Neuronal stem cell (in vitro differentiated cells): ENCODE data around the gene ALKBH7.
A peak's percentile ranks its signal among the peaks of the same experiment; 100 is the strongest.
"Not testable (repeated sequence)": the region's sequence is repeated elsewhere in the genome, so short reads cannot be mapped to it uniquely, and the experiment has no call there.

Source experiments
- DNase-seq: peaks from one replicate; pipeline ENCODE4 v3.0.0-alpha.2; 2013; ENCODE audit warnings: low spot score
- H2AFZ ChIP-seq: one replicate; pipeline ENCODE4 v1.6.1; 2013; ENCODE audit warnings: mild to moderate bottlenecking, low read length, inconsistent platforms
- H2AK5ac ChIP-seq: 2 replicates; pipeline ENCODE4 v1.6.1; 2013; ENCODE audit warnings: low read depth, mild to moderate bottlenecking, inconsistent platforms, low read length, moderate library complexity, mixed read lengths
- H2BK120ac ChIP-seq: 2 replicates; pipeline ENCODE4 v1.6.1; 2013; ENCODE audit warnings: low read depth, mild to moderate bottlenecking, inconsistent platforms, low read length, moderate library complexity, mixed read lengths
- H2BK12ac ChIP-seq: one replicate; pipeline ENCODE4 v1.6.1; 2013; ENCODE audit warnings: low read length, inconsistent platforms
- H2BK15ac ChIP-seq: 2 replicates; pipeline ENCODE4 v1.6.1; 2013; ENCODE audit warnings: mild to moderate bottlenecking, low read length, inconsistent platforms, mixed read lengths
- H2BK5ac ChIP-seq: one replicate; pipeline ENCODE4 v1.6.1; 2013; ENCODE audit warnings: inconsistent platforms, mild to moderate bottlenecking, low read length, moderate library complexity
- H3K14ac ChIP-seq: one replicate; pipeline ENCODE4 v1.6.1; 2013; ENCODE audit warnings: low read length, inconsistent platforms
- H3K18ac ChIP-seq: 2 replicates; pipeline ENCODE4 v1.6.1; 2013; ENCODE audit warnings: low read length, inconsistent platforms
- H3K23ac ChIP-seq: 2 replicates; pipeline ENCODE4 v1.6.1; 2013; ENCODE audit warnings: low read depth, mild to moderate bottlenecking, mixed read lengths, low read length, inconsistent platforms; ENCODE audit not compliant: poor library complexity
- H3K27ac ChIP-seq: replicated peaks from 3 replicates; pipeline ENCODE4 v1.5.1; 2013; ENCODE audit warnings: low read length, inconsistent platforms
- H3K27me3 ChIP-seq, 3 experiments: 2 replicates each; pipeline ENCODE4 v1.6.1; 2013; ENCODE audit warnings: low read length in 3 of 3, mild to moderate bottlenecking in 2 of 3, inconsistent platforms in 1 of 3, low read depth in 1 of 3, mixed read lengths in 1 of 3, moderate library complexity in 1 of 3; ENCODE audit not compliant: control insufficient read depth in 3 of 3, insufficient read depth in 3 of 3
- H3K36me3 ChIP-seq, 2 donors: replicated peaks in 1 of 2; 2 replicates each; pipeline ENCODE4 v1.6.1; 2013; ENCODE audit warnings: low read length in 2 of 2; ENCODE audit not compliant: control insufficient read depth in 2 of 2, insufficient read depth in 2 of 2
- H3K4ac ChIP-seq: 2 replicates; pipeline ENCODE4 v1.6.1; 2013; ENCODE audit warnings: inconsistent platforms, mild to moderate bottlenecking, low read length, moderate library complexity
- H3K4me1 ChIP-seq, 2 donors: 1 replicate in 1 of 2; 2 replicates in 1 of 2; pipeline ENCODE4 v1.6.1; 2013; ENCODE audit warnings: low read length in 2 of 2, low read depth in 1 of 2; ENCODE audit not compliant: control insufficient read depth in 2 of 2, insufficient read depth in 1 of 2
- H3K4me2 ChIP-seq: one replicate; pipeline ENCODE4 v1.6.1; 2013; ENCODE audit warnings: mild to moderate bottlenecking, low read length, inconsistent platforms; ENCODE audit not compliant: insufficient read depth, poor library complexity, severe bottlenecking
- H3K4me3 ChIP-seq, 2 donors: 2 replicates each; pipeline ENCODE4 v1.5.1; 2013; ENCODE audit warnings: low read length in 2 of 2, mild to moderate bottlenecking in 2 of 2, inconsistent platforms in 1 of 2, moderate library complexity in 1 of 2
- H3K79me1 ChIP-seq: one replicate; pipeline ENCODE4 v1.6.1; 2013; ENCODE audit warnings: low read depth, mild to moderate bottlenecking, inconsistent platforms, low read length, moderate library complexity
- H3K9ac ChIP-seq: one replicate; pipeline ENCODE4 v1.6.1; 2013; ENCODE audit warnings: mild to moderate bottlenecking, low read depth, low read length, inconsistent platforms; ENCODE audit not compliant: poor library complexity
- H3K9me3 ChIP-seq, 2 donors: replicated peaks in 1 of 2; 2 replicates each; pipeline versions ENCODE3 to v1.6.1; 2013; ENCODE audit warnings: low read length in 2 of 2, mild to moderate bottlenecking in 2 of 2, inconsistent platforms in 1 of 2, low read depth in 1 of 2, mixed read lengths in 1 of 2, moderate library complexity in 1 of 2; ENCODE audit not compliant: control insufficient read depth in 2 of 2, insufficient read depth in 1 of 2
- H4K8ac ChIP-seq: one replicate; pipeline ENCODE4 v1.6.1; 2013; ENCODE audit warnings: low read depth, mild to moderate bottlenecking, inconsistent platforms, low read length, moderate library complexity
- H4K91ac ChIP-seq: one replicate; pipeline ENCODE4 v1.6.1; 2013; ENCODE audit warnings: low read length, low read depth, mild to moderate bottlenecking, inconsistent platforms; ENCODE audit not compliant: poor library complexity
- WGBS, 2 donors: extraction: QIAGEN DNeasy Blood & Tissue Kit; methylation state at CpG; one replicate each; pipeline ENCODE4 v1.1.7; 2013; ENCODE audit warnings: missing lambda C conversion rate in 2 of 2, mixed read lengths in 1 of 2; ENCODE audit not compliant: insufficient read length in 2 of 2, insufficient replicate concordance in 1 of 2; ENCODE audit errors: extremely low coverage in 2 of 2; 5-methylcytosine and 5-hydroxymethylcytosine counted together

ALKBH7 gene

GRCh38 chr19:6355321-6356040, 17.1 kb upstream of the ALKBH7 start:
- not testable (repeated sequence) for H3K4me2 ChIP-seq, H3K4ac ChIP-seq, H3K4me1 ChIP-seq, DNase-seq, H3K36me3 ChIP-seq, H3K23ac ChIP-seq, H4K8ac ChIP-seq, H3K9ac ChIP-seq, H3K79me1 ChIP-seq, H4K91ac ChIP-seq, H3K27ac ChIP-seq, H3K18ac ChIP-seq, H3K14ac ChIP-seq, H2BK5ac ChIP-seq, H3K27me3 ChIP-seq, H2AFZ ChIP-seq, H2BK120ac ChIP-seq, H2BK15ac ChIP-seq, H2AK5ac ChIP-seq, H2BK12ac ChIP-seq, H3K4me3 ChIP-seq, H3K9me3 ChIP-seq
- no CpG with 5 or more reads among the region's 46 CpGs for WGBS, 2 donors

DNA sequence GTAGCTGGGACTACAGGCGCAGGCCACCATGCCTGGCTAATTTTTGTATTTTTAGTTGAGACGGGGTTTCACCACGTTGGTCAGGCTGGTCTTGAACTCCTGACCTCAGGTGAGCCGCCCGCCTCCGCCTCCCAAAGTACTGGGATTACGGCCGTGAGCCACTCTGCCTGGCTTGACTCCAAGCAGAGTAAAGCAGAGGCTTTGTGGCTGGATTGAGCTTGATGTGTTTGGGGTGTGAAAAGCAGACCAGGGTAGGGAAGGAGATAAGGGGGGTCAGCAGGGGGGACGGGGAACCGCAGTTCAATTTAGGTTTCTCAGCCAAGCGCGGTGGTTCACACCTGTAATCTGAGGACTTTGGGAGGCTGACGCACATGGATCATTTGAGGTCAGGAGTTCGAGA, 15.4 kb upstream of the ALKBH7 start:
- Histone ChIP-seq H2BK120ac (no peak overlapping the region), H2AFZ (no peak overlapping the region), H2BK15ac (no peak overlapping the region), H3K36me3 (no peaks in the 10 kb centered on the region), H3K27me3 (no peaks in the 10 kb centered on the region), H3K14ac (no peak overlapping the region), H4K91ac (no peak overlapping the region), H3K4me2 (no peak overlapping the region), H3K27ac (no peak overlapping the region), H3K23ac (no peak overlapping the region), H4K8ac (no peak overlapping the region), H3K4ac (no peak overlapping the region), H3K18ac (no peak overlapping the region), H3K4me3 (no peak overlapping the region), H2BK5ac (no peak overlapping the region), H2BK12ac (no peak overlapping the region), H3K79me1 (peaks cover 2% of the 10 kb centered on the region), H3K4me1 (peaks cover under 1 to 2% of the 10 kb centered on the region in 2 donors), H2AK5ac (no peak overlapping the region), H3K9me3 (peaks cover 0 to under 1% of the 10 kb centered on the region in 2 donors), H3K9ac (no peak overlapping the region)
- no peak for DNase-seq
- WGBS, 2 donors: no CpG with 5 or more reads among the region's 14 CpGs

- WGBS, 2 donors: no CpG with 5 or more reads among the region's 9 CpGs
- no peak overlapping the region for H3K23ac ChIP-seq
- H4K8ac ChIP-seq: no peak overlapping the region
- no peak overlapping the region for H3K14ac ChIP-seq
- no peak overlapping the region for H2BK15ac ChIP-seq
- no peak overlapping the region for H2BK12ac ChIP-seq
- DNase-seq: no peak
- H3K27me3 ChIP-seq: no peaks in the 10 kb centered on the region
- H3K4me1 ChIP-seq: peaks cover 3 to 5% of the 10 kb centered on the region in 2 donors
- no peak overlapping the region for H3K4ac ChIP-seq
- no peaks in the 10 kb centered on the region for H3K9me3 ChIP-seq
- peaks cover 0 to under 1% of the 10 kb centered on the region in 2 donors for H3K36me3 ChIP-seq
- H2BK120ac ChIP-seq: no peak overlapping the region
- peaks cover 2% of the 10 kb centered on the region for H3K79me1 ChIP-seq
- no peak overlapping the region for H2AK5ac ChIP-seq
- H3K18ac ChIP-seq: peak overlapping the region; percentile 58
- H3K27ac ChIP-seq: no peak overlapping the region
- peak overlapping the region; percentile 60 for H2AFZ ChIP-seq
- H4K91ac ChIP-seq: no peak overlapping the region
- H2BK5ac ChIP-seq: no peak overlapping the region
- H3K9ac ChIP-seq: peak overlapping the region; percentile 67
- H3K4me2 ChIP-seq: no peak overlapping the region
- H3K4me3 ChIP-seq: no peak overlapping the region
Observed at GRCh38 chr19:6358003-6358402, 14.6 kb upstream of the ALKBH7 start.

DNA sequence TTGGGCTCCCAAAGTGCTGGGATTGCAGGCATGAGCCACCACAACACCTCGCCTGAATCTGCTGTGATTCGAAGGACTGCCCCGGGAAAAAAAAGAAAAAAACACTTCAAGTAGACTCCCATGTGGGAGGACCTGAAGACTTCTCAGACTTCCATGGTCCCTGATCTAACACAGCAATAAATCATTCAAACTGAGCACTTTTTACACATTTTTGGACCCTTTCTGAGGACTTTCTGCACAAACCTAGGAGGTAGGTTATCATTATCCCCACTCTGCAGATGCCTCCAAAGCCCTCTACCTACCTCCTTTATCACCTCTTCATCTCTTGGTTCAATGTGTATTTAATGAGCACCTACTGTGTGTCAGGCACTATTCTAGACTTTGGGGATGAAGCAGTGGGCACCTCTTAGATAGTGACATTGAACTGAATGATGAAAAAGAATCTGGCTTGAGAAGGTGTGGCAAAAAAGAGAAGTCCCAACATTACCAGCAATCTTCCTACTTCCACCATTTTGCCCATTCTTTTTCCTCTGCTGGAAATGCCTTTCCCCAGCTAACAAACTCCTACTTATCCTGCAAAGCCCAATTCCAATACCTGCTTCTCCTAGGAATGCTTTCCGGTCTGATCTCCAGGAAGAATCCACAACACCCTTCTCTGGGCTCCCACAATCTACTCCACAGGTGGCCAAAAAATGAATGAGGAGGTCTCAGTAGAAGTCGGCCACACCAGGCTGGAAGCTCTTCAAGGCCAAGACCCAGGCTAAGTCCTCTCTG, 12.8 kb upstream of the ALKBH7 start:
- Histone ChIP-seq H3K9ac (no peak overlapping the region), H3K23ac (no peak overlapping the region), H3K9me3 (no peaks in the 10 kb centered on the region), H2AFZ (no peak overlapping the region), H3K4me3 (no peak overlapping the region), H3K27ac (no peak overlapping the region), H3K79me1 (peaks cover 4% of the 10 kb centered on the region), H3K4ac (no peak overlapping the region), H3K36me3 (peaks cover 5 to 13% of the 10 kb centered on the region in 2 donors), H2BK15ac (no peak overlapping the region), H2BK12ac (no peak overlapping the region), H3K27me3 (no peaks in the 10 kb centered on the region), H3K14ac (no peak overlapping the region), H3K18ac (no peak overlapping the region), H2AK5ac (no peak overlapping the region), H3K4me2 (no peak overlapping the region), H4K91ac (no peak overlapping the region), H4K8ac (no peak overlapping the region), H2BK5ac (no peak overlapping the region), H3K4me1 (peaks cover 3 to 5% of the 10 kb centered on the region in 2 donors), H2BK120ac (no peak overlapping the region)
- WGBS, 2 donors: no CpG with 5 or more reads among the region's 5 CpGs
- DNase-seq: no peak
